GM18508 (cell line): ENCODE results near the gene DAB2IP.

Source experiments
- ATAC-seq: cut with Tn5 transposase; IDR thresholded peaks from one replicate; pipeline ENCODE4 v1.9.1; 2021; ENCODE audit warnings: moderate number of reproducible peaks; ENCODE audit not compliant: insufficient read depth, unreplicated experiment

DAB2IP gene

DNA sequence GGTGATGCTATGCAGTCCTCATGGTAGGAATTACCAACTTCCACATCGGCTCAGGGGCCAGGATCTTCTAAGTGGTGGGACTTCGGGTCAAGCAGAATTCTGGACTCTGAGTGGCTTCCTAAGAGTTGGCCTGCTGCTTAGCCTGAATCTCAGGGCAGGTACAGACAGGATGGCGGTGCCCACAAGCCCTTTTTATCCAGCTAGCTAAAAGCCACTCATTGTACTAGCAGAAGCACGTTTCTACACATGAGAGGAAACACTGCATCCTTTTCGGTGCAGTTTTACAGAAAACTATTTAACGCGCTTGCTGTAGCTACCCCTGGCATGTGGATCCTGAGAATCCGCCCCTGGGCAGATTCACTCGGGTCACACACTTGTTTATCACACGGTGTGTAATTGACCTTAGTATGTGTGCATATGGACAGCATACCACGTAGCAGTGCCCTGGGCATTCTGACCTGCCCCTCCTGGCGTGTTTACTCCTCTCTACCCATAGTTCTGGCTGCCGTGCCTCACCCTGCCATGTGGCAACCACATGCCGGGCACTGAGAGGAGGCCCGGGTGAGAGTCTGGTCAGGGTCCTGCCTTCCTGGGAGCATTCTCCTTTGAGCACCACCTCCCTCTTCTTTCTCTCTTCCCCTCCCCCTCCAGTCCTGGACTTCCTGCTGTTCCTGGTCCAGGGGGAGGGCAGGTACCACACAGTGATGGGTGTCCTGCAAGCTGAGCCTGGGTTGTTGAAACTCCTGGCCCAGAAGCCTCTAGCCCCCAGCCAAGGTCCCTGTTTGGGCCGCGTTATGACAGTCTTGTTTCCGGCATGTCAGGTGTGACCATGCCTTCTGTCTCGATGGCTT is 65.9 kb downstream of the DAB2IP start:
- no peak for ATAC-seq

DNA sequence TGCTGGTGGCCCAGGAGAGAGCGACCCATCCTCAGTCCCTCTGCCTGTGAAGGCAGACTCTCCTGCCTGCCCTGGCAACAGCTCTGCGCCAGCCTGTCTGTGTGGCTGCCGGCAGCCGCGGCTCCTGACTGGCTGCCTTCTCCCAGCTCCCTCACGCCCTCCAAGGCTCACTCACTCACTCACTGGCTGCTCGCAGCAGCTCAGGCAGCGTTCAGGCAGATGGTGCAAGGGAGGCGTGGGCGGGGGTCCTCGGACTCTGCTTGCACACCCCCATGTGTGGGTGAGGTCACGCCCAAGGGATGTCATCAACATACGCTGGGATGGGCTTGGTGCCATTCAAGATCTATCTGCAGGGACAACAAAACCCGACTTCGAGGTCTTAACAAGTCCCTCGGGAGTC is 66.7 kb downstream of the DAB2IP start:
- ATAC-seq = no peak

DNA sequence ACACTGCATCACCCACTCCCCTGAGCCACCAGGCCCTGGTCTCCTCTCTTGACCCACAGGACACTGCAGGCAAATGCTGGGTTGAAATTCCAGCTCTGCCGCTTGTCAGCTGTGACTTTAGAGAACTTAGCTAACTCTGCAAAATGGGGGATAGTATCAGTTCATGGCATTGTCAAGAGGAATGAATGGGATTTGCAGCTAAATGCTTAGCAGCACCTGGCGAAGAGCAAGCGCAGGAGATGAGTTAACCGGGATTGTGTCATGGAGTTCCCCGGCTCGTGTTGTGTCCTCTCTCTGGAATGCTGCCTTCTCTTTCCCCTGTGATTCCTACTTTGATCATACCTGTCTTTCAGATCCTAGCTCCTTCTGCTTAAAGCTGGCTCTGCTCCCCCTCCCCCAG is 67.1 kb downstream of the DAB2IP start:
- ATAC-seq = no peak

DNA sequence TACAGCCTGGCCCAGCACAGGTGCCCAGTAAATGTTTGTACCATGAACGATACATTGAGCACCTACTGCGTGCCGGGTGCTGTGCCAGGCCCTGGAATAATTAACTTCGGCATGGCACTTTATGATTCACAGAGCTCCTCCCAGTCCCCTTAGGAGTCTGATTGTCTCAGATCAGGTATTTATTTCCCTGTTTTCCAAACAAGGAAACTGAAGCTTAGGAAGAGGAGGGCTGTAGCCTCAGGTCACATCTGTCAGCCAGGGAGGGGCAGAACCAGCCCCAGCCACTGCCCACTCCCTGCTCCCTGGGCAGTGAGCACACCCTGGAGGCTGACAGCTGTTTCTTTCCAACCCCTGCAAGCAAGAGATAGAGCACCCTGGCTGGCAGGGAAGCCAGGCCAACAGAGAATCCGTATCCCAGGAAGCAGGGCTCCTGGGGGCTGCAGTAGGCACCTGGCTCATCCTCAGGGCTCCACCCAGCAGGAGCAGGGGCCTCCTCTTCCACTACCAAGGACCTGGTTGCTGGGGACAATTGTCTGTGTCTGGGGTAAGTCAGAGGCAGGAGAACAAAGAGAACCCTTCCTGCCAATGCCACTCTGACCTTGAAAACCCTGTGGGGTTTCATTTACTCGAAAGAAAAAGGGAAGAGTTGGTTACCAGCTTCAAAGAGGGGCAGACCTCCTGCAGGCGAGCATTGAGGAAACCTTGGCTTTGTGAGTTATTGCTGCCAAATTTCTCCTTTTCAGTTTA is 69.0 kb downstream of the DAB2IP start:
- no peak for ATAC-seq

DNA sequence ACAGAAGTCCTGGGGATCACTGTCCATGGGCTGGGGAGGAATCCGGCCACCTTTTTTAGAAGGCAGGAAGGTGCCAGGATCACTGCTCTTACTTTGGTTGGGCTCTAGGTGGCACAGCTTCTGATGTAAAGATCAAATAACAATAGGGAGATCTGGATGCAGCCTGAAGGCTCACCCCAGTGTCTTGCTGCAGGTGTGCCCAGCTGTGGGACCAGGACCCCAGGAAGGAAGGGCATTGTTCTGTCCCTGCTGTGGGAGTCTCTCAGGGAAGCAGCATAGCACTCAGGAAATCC is 69.6 kb downstream of the DAB2IP start:
- no peak for ATAC-seq

DNA sequence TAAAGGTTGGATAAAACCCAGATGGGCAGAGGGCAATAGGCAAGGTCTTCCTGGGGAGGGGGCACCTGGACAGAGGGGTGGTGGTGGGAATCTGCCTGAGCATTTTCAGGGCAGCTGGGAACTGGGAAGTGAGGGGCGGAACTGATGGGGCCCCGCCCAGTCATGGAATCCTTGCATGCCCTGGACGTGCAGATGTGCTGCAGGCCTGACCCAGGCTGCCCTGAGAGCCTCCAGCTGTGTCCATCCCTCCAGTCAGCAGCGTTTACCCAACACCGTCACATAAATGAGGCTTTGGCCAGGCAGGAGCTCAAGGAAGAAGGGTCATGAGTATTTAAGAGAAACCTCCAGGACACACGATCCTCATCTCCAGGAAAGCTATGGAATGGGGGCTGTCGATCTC is 70.3 kb downstream of the DAB2IP start:
- ATAC-seq = no peak

DNA sequence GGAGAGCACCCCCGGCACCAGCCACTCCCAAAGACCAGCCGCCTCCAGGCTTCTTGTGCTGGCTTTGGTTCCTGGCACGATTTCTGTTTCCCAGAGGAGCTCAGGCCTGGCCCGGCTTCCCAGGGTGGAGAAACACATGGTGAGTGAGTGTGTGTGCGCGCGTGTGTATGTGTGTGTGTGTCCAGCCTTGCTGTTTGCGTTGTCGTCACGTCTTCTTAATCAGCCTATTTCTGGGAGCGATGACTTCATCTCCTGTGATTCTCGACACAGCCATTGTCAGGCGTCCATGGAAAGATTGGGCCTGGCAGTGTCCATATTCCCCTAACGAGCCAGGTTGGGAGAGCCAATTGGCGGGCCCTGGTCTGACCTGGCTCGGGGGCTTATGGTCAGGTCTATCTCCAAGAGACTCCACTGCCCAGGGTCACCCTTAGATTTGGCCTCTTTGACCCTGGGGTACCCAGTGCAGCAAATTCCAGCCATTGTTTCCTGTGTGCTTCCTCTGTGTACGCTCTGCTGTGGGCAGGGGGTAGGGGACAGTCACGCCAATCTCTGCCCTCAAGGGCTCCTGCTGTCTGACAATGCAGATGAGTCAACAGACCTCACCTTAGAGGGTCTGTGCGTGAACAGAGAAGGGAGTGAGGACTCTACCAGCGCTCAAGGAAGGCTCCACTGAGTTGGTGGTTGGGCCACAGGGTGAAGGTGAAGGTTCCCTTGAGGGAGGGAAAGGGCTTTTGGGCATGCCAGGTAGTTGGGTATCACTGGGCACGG is 73.8 kb downstream of the DAB2IP start:
- no peak for ATAC-seq

DNA sequence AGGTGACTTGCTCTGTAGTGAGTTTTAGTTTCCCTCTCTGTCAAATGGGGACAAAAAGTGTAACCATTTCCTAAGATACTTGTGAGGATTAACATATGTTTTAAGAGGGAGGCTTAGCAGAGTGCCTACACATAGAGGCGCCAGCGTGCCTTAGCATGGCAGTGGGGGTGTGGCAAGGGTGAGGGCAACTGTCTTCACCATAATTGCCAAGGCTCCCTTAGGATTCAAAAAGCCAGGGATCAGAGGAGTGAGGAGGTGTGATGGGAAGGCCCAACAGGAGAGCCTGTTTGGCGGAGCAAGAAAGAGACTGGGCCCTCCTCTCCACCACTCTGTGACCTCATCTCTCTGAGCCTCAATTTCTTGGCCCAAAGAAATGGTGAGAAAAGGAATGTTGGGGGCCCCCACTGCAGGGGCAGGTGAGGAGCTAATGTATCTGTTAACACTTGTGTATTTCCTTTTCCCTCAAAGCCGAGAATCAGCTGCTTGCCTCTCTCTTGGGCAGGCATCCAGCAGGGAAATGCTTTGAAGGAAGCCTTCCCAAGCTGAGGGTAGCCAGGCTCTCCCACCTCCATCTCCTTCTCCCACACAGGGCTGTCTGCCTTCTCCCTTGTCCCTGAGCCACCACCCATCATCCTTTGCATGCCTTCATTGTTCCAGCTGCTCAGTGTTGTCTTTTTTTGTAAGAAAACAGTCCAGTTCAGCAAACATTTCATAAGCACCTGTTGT is 76.0 kb downstream of the DAB2IP start:
- ATAC-seq = no peak

DNA sequence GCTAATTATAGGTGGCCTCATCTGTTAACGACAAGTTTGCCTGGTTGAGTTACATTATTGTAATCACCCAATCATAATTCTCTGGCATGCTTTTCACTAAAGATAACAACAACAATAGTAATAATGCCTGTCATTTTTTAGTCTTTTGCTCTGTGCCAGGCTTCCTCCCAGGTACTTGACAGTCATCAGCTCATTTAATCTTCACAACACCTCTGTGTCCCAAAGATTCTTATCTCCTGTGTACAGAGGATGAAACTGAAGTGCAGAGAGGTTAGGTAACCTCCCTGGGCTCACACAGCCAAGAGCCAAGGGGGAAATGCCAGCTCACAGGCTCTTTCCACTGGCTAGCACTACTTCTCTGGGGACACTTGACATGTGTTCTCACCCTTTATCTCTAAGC is 77.5 kb downstream of the DAB2IP start:
- no peak for ATAC-seq

DNA sequence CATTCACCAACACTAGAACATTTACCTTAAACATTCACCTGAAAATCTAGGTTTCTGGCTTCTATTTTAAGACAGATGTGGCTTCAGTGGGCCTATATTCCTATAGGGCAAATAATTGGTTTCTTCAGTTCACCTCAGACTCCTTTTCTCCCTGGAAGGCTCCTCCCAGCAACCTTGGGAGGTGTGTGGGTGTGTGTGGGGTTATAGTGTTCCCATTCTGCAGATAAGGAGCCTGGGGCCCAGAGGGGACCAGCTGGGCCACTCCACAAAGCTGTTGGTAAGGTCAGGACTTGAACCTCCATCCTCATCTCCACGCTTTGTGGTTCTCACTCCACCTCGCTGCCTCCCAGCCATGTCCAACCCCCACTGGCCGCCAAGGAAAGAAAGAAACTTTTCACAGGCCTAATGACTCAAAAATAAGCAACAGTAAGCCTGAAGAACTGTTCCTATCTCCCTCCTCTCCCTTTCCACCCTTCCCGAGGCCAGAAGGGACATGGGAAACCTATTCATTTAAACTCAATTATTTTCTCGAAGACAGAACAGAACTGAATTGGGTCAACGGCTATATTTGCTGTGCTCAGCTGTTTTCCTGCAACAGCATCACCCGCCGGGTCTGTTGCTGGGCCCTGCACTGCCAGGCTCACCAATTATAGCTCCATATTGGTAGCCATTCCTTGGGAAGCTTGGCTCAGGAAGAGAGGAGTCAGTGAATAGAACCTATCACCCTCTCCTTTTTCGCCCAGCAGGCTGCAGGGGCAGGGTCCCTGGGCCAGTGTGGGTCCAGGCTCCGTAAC is 78.5 kb downstream of the DAB2IP start:
- ATAC-seq = no peak

DNA sequence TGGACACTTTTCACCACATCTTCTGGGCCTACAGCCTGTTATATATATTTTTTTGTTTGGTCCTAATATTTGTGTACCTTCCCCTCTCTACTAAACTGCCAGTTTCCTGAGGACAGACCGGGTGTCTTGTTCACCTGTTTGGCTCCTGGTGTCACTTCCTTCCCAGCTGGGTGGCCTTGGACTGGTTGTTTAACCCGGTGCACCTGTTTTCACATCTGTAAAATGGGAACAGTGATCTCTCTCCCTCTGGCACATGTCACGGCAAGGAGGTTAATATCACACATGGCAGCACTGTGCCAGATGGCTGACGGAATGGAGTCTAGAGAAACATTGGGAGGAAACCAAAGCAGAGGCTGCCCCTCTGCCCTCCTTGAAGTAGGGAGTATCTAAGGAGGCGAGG is 79.7 kb downstream of the DAB2IP start:
- ATAC-seq = no peak

DNA sequence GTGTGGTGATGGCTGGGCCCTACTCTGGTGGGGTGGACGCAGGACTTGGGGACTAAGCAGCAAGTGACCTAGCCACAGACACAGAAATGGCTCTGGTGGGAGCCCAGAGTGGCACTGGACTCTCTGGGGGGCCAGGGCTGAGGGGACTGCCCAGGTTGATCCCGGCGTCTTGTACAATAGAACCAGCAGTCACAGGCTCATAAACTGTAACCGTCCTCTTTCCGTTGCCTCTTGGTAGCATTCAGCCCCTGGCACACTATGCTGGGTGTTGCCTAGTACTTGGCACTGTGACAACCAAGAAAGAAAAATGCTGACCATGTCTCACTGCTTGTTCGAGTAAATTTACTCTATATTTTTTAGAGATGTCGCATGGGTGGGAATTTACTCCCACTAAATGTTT is 80.5 kb downstream of the DAB2IP start:
- no peak for ATAC-seq

DNA sequence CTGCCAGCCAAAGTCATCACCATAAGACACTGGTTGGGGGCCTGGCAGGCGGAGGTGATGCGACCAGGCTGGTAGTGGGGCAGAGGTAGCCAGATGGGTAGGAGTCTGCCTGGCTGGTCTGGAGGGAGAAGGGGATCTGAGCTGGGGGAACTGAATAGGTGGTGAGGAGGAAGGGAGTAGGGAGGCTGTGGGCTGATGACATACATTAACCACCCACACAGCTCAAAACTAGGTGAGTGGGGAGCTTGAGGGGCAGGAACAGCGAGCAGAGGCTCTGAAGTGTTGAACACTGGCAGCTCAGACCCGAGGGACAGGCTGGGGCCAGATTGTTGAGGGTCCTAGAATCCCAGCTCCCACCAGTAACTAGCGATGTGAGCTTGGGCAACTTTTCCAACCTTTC is 81.0 kb downstream of the DAB2IP start:
- ATAC-seq = no peak

DNA sequence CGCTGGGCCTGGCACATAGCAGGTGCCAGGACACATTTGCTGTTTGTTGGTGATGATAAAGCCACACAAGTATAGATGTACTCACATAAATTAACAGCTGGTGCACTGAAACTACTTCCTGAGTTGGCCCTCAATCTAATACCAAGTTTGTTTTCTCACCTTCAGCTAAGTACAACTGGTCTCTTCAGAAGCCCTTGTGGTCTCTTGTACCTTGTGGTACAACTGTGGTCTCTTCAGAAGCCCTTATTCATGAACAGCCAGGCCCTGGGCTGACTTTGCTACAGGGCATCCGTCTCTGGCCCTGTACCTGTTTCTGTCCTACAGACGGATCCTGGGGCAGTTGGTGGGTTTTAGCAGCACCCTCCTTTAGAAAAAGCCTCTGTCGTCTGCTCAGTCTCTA is 81.5 kb downstream of the DAB2IP start:
- ATAC-seq = no peak

DNA sequence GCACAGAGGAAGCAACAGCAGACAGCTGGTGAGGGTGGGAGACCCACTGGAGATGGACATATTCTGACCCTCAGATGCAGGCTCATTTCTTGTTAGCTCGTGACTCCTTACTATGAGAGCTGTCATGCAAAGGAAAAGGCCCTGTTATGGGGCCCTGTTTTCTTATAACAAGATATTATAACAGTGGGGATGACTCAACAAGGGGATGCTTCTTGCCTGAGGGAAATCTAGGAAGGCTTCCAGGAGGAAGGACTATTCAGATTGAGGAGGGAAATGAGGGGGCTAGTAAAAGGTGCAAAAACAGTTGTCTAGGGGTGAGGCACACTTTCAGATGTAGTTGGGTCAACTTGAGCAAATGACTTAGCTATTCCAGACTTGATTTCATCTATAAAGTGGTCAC is 83.0 kb downstream of the DAB2IP start:
- ATAC-seq = no peak

DNA sequence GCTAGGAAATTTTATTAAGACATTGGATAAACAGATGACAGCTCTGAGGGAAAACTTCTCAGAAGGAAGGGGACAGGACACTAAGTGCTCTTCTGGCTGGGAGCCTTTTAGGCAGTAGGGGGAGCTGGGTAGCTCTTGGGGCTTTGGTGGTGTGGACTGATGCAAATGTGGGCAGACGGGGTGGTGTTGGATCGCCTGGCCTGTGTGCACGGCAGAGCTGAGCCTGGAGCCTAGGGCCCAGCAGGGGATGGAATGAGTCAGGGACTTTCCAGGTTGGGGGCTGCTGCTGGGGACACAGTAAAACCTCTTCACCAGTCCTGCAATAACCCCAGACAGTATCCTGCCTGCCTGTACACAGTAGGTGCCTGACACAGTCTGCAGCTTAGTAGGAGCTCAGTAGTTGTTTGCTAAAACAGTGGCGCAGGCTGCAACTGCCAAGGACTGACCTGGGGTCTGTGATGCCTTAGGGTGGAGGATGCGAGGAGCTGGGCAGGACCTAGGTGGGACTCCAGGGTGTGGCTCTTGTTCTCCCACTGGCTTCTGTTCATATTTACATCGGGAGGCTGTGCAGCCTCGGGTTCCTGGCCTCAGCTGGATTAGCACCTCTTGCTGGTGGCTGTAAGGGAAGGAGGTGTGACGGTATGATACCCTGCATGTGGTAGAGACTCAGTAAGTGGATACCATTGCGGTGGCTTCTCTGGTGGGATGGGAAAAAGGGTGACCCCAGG is 83.8 kb downstream of the DAB2IP start:
- ATAC-seq = no peak

DNA sequence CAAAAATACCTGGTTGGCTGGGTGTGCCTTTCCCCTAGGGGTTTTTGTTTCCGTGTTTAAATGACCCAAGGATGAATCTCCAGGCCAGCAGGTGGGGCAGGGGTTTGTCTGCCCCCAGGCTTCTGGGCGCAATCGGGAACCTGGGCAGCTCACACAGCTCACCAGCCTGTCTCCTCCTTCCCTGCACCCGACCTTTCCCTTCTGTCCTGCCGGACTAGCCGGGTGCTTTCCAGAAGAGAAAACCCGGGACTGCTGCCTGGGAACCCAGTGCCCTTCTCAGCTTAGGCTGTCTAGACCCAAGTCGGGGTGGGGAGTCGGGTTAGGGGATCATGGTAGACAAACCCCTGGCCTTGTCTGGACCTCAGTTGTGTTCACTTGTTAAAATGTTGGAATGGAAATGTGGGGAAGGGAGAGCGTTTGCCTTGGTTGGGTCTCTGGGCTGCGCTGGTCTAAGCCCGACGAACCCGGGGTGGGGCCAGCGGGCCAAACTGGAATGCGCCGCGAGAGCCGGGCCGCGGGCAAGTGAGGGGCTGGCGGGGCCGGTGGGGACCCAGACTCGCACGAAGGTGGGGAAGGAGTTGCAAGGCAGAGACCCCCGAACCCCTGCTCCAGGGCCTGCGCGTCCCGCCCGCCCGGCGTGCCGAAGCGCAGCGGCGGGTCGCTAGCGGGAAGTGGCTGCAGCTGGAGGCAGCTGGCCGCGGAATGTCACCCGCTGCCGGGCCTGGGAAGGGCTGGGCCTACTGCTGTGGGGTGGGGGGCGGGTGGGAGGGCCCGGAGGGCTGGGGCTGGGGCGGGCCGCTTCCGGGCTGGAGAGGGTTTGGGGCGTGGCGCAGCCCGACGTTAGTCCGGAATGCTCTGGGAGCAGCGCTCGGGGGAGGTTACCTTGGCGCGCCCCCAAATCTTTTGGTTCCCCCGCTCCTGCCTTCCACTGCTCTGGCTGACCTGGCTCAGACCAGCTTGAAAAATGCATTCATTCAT is 84.6 kb downstream of the DAB2IP start:
- no peak for ATAC-seq

DNA sequence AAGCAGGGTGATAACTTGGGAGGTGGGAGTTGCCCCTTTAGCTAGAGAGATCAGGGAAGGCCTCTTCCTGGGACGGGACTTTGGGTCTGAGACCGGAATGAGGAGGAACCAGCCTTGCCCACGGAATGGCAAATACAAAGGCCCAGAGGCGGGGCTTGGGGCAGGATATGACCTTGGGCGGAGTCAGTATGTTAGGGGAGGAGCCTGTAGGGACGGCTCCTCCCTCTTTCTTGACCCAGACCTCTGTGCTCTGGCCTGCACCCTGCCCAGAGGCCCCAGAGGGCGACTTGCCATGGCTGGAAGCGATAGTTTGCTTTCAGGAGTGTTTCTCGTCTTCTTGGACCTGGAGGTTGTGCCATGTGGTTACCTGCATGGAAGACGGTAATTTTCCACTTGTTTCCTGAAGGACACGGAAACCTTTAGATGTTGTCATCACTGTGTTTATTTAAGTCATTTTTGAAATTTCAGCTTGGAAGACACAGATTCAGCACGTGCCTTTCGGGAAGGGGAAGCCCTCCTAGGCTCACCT is 85.6 kb downstream of the DAB2IP start:
- ATAC-seq = no peak
